Adrenal gland (tissue), 12 donors: ENCODE measurements around the gene RER1. TPM values are rescaled to one million over a fixed set of nuclear protein-coding genes. Genes with fewer than 3 reads are reported as not detected.

ENCODE experiments used
- DNase-seq, 7 donors: peaks; one replicate each; pipeline ENCODE4 v3.0.0-alpha.2; 2019 to 2020
- H3K27ac ChIP-seq, 5 donors: fragments of 200-600 bp; sonication (generic) in 4 of 5; 1 replicate in 3 of 5; 2 replicates in 2 of 5; pipeline versions ENCODE4 v1.5.1 to v1.8.0; 2016 to 2020; ENCODE audit warnings: mild to moderate bottlenecking in 1 of 5
- H3K27me3 ChIP-seq: fragments of 200-600 bp; 2 replicates; pipeline ENCODE4 v1.8.0; 2021
- H3K36me3 ChIP-seq, 2 donors: fragments of 200-600 bp; replicated peaks in 1 of 2; 1 replicate in 1 of 2; 2 replicates in 1 of 2; pipeline versions ENCODE4 v1.5.1 to v1.8.0; 2018 to 2022
- H3K4me1 ChIP-seq, 2 donors: fragments of 200-600 bp; replicated peaks in 1 of 2; 1 replicate in 1 of 2; 2 replicates in 1 of 2; pipeline versions ENCODE4 v1.5.1 to v1.8.0; 2018 to 2021
- H3K4me3 ChIP-seq, 4 donors: fragments of 200-600 bp; sonication (generic) in 3 of 4; one replicate each; pipeline ENCODE4 v1.5.1; 2016 to 2018
- H3K9me3 ChIP-seq, 3 donors: fragments of 200-600 bp; sonication (generic) in 1 of 3; replicated peaks in 1 of 3; 1 replicate in 2 of 3; 2 replicates in 1 of 3; pipeline versions ENCODE4 v1.5.1 to v1.8.0; 2016 to 2021
- POLR2A ChIP-seq, 2 donors: fragments of 450-650 bp; IDR thresholded peaks; one replicate each; pipeline ENCODE4 v1.6.1; 2017; ENCODE audit warnings: antibody characterized with exemption in 2 of 2, mild to moderate bottlenecking in 2 of 2, moderate library complexity in 1 of 2
- WGBS, 4 donors: extraction: QIAGEN DNeasy Blood & Tissue Kit in 2 of 4; methylation state at CpG; one replicate each; pipeline versions ENCODE4 v1.1.5 to v1.1.7; 2013 to 2017; 5-methylcytosine and 5-hydroxymethylcytosine counted together
- intact Hi-C, 2 donors: fragments of 100-400 bp; cut with DNase I; formaldehyde crosslinking; loops; one replicate each; pipeline versions ENCODE4 v1.14.1 to v1.15.0; 2022 to 2023
- polyA plus RNA-seq, 3 donors: library from polyadenylated mRNA; stranded (reverse); fragments of 200-250 nt in 2 of 3; fragments of 350-450 nt in 1 of 3; fragmentation: Illumina TruSeq in 1 of 3; extraction: RNeasy Lipid Tissue Mini Kit (QIAGEN cat#74804) in 1 of 3; gene quantifications; one replicate each; pipeline ENCODE4 v1.2.3, GENCODE V29; 2013 to 2014
- total RNA-seq, 9 donors: library from RNA; depleted of rRNA in 4 of 9; stranded (reverse); fragments of >200 nt in 4 of 9; fragments of 120-200 nt in 1 of 9; fragmentation: NEBNext Ultra II Directional in 1 of 9; extraction: Animal tissue kit (Norgen Biotek cat#: 25700) in 1 of 9; gene quantifications; one replicate each; pipeline versions ENCODE4 v1.1.0 to v1.2.4, GENCODE V29; 2013 to 2023
- TF ChIP-seq, protein P1 (sequence below), 6 experiments: fragments of 450-650 bp in 4 of 6; fragments of 200-600 bp in 2 of 6; sonication (generic) in 1 of 6; IDR thresholded peaks; 1 replicate in 5 of 6; 2 replicates in 1 of 6; pipeline versions ENCODE4 v1.5.1 to v1.8.0; 2016 to 2021; ENCODE audit warnings: antibody characterized with exemption in 6 of 6, mild to moderate bottlenecking in 2 of 6, moderate library complexity in 1 of 6
- donor health status: healthy with polysubstance abuse.
- donor health status: Bipolar disorder and iron deficiency.
- donor health status: DM: yes; HTN: yes; CAD: no.
- donor health status: DM: no; HTN: no; CAD: no.
- donor health status: DM: no; HTN: no; CAD: no.
- donor health status: DM: yes; HTN: yes; CAD: no.

The RER1 gene
- total and polyA plus RNA-seq, 12 donors = 106 to 345 (median 167) TPM

DNA sequence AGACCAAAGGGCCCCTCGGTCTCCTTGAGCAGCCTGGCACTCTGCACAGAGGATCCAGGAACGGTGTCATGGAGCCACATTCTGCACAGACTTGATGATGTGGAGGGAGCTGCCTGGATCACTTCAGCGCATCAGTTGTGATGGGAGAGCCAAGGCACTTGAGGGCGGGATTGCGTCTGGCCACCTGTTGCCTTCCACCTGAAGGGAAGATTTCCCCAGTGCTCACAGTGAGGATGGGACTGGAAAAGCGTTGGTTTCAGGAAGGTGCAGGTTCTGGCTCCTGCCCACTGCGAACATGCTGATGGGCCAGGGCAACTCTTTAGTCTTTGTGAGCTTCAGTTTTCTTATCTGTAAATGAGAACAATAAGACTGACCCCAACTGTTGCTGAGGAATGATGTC lies 2.6 kb downstream of the RER1 start:
- peaks cover 0 to 51% of the 10 kb centered on the region in 2 donors for H3K36me3 ChIP-seq
- intact Hi-C loops = no loop called here
- no peaks in the 10 kb centered on the region for H3K27me3 ChIP-seq
- no peaks in the 10 kb centered on the region for H3K9me3 ChIP-seq
- H3K4me1 ChIP-seq = peaks cover 10 to 37% of the 10 kb centered on the region in 2 donors
- WGBS, 4 donors = 86 to 94% (median 87%) methylated on average over 6 to 7 of the region's 7 CpGs
- H3K4me3 ChIP-seq = no peak overlapping the region
- TF ChIP-seq, protein P1, sequence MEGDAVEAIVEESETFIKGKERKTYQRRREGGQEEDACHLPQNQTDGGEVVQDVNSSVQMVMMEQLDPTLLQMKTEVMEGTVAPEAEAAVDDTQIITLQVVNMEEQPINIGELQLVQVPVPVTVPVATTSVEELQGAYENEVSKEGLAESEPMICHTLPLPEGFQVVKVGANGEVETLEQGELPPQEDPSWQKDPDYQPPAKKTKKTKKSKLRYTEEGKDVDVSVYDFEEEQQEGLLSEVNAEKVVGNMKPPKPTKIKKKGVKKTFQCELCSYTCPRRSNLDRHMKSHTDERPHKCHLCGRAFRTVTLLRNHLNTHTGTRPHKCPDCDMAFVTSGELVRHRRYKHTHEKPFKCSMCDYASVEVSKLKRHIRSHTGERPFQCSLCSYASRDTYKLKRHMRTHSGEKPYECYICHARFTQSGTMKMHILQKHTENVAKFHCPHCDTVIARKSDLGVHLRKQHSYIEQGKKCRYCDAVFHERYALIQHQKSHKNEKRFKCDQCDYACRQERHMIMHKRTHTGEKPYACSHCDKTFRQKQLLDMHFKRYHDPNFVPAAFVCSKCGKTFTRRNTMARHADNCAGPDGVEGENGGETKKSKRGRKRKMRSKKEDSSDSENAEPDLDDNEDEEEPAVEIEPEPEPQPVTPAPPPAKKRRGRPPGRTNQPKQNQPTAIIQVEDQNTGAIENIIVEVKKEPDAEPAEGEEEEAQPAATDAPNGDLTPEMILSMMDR (IDR thresholded peaks at IDR 0.05) = no peak
- no peak for TF ChIP-seq POLR2A (IDR thresholded peaks at IDR 0.05)
- H3K27ac ChIP-seq = no peak overlapping the region
- no peak for DNase-seq

DNA sequence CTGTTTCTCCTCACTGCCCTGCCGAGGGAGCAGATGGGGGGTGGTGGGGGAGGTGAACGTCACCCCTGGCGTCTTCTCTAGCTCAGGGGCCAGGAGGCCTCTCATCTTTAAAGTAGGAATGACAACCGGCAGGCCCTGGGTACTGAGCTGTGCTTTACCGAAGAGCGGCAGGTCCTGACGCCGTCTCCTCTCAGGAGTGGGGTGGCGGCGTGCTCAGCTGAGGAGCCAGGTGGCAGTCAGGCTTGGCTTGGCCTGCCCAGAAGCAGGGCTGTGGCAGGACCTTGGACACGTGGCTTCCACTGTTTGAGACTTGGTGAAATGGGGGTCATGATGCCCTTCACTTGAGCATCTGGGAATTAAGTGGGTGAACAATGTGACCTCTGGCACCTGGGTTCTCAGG lies 3.1 kb downstream of the RER1 start:
- 76 to 85% (median 81%) methylated on average over 8 to 11 of the region's 11 CpGs for WGBS, 4 donors
- H3K27ac ChIP-seq = no peak overlapping the region
- TF ChIP-seq, protein P1 (IDR thresholded peaks at IDR 0.05) = no peak
- TF ChIP-seq POLR2A (IDR thresholded peaks at IDR 0.05) = no peak
- H3K4me3 ChIP-seq = no peak overlapping the region
- H3K27me3 ChIP-seq = no peaks in the 10 kb centered on the region
- peaks cover 0 to 56% of the 10 kb centered on the region in 2 donors for H3K36me3 ChIP-seq
- H3K9me3 ChIP-seq = no peaks in the 10 kb centered on the region
- intact Hi-C loops = no loop called here
- peaks cover 10 to 37% of the 10 kb centered on the region in 2 donors for H3K4me1 ChIP-seq
- no peak for DNase-seq

DNA sequence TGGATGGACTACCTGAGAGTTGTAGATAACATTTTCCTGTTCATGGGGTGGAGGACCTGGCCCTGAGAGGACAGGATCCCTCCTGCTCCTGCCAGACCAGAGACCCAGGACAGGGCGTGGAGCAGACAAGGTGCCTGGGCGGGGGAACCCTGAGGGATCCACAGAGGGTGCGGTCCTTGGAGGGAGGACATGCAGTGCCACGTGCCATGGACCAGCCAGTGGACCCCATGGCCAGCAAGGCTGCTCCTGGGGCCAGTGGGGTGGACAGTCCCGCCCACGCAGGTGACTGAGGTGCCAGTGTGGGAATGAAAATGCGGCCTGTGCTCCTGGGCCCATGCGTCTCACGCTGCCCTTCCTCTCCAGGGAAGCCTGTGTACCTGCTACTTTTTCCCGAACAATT lies 3.6 kb downstream of the RER1 start:
- no peak for DNase-seq
- 84 to 94% (median 88%) methylated on average over 8 to 10 of the region's 10 CpGs for WGBS, 4 donors
- TF ChIP-seq, protein P1 (IDR thresholded peaks at IDR 0.05) = no peak
- no peak for TF ChIP-seq POLR2A (IDR thresholded peaks at IDR 0.05)
- intact Hi-C loops = no loop called here
- no peaks in the 10 kb centered on the region for H3K9me3 ChIP-seq
- peaks cover 10 to 36% of the 10 kb centered on the region in 2 donors for H3K4me1 ChIP-seq
- no peak overlapping the region for H3K4me3 ChIP-seq
- H3K36me3 ChIP-seq = peaks cover 0 to 61% of the 10 kb centered on the region in 2 donors
- no peaks in the 10 kb centered on the region for H3K27me3 ChIP-seq
- no peak overlapping the region for H3K27ac ChIP-seq

DNA sequence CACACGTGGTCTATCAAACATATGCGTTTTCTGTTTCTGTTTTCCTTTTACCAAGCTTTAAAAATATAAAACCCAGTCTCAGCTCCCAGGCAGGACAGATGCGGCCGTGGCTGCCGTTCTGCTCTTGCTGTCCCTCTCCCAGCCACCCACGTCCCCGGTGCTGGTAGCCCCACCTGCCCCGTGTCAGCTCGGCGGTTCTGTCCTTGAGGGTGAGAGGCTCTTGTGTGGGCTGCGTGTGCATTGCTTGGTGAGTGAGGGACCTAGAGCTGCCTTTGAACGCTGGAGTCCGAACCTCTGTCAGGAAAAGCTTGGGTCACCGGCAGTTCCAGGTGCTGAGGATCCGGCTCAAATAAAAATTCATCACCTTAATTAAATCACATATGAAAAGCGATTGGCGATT lies 4.4 kb downstream of the RER1 start:
- TF ChIP-seq, protein P1 (IDR thresholded peaks at IDR 0.05) = no peak
- TF ChIP-seq POLR2A (IDR thresholded peaks at IDR 0.05) = no peak
- DNase-seq = no peak
- H3K27me3 ChIP-seq = no peaks in the 10 kb centered on the region
- no peaks in the 10 kb centered on the region for H3K9me3 ChIP-seq
- H3K4me1 ChIP-seq = peaks cover 6 to 28% of the 10 kb centered on the region in 2 donors
- 66 to 78% (median 69%) methylated on average over 14 to 17 of the region's 17 CpGs for WGBS, 4 donors
- peaks cover 0 to 68% of the 10 kb centered on the region in 2 donors for H3K36me3 ChIP-seq
- no peak overlapping the region for H3K4me3 ChIP-seq
- no peak overlapping the region for H3K27ac ChIP-seq
- intact Hi-C loops = no loop called here
